ENCODE data around the gene BMP8A.

BMP8A gene

GRCh38 chr1:39573736-39574624, 82.5 kb downstream of the BMP8A start (continued):
- TF ChIP-seq ZNF645 (tag by site-specific recombination; IDR thresholded peaks at IDR 0.05) (no peak), ZNF629 (tag by site-specific recombination; IDR thresholded peaks at IDR 0.05) (peak; percentile 91), ZNF214 (tag by site-specific recombination; IDR thresholded peaks at IDR 0.05; ENCODE audit: borderline replicate concordance) (no peak), ZNF768 (tag by site-specific recombination; IDR thresholded peaks at IDR 0.05) (no peak), ZNF664 (tag by site-specific recombination; IDR thresholded peaks at IDR 0.05) (peak; percentile 69), ATF2 (tag by site-specific recombination; IDR thresholded peaks at IDR 0.05; ENCODE audit: low read depth) (peak; percentile 93), ZNF202 (tag by site-specific recombination; IDR thresholded peaks at IDR 0.05; ENCODE audit: borderline replicate concordance) (no peak), ZNF654 (tag by site-specific recombination; IDR thresholded peaks at IDR 0.05; ENCODE audit: low read depth) (no peak), ZNF302 (tag by site-specific recombination; IDR thresholded peaks at IDR 0.05; ENCODE audit: low read depth) (no peak), PBX3 (CRISPR knock-in tag; IDR thresholded peaks at IDR 0.05) (no peak), ZNF518A (tag by site-specific recombination; conservative IDR thresholded peaks at IDR 0.05; ENCODE audit: low read depth) (no peak), KLF10 (tag by site-specific recombination; IDR thresholded peaks at IDR 0.05) (no peak), ZNF561 (tag by site-specific recombination; IDR thresholded peaks at IDR 0.05; ENCODE audit: borderline replicate concordance) (no peak), ZNF843 (tag by site-specific recombination; IDR thresholded peaks at IDR 0.05) (no peak), SP2 (tag by site-specific recombination; IDR thresholded peaks at IDR 0.05) (no peak), ZNF48 (tag by site-specific recombination; IDR thresholded peaks at IDR 0.05) (no peak), CTCF (tag by site-specific recombination; IDR thresholded peaks at IDR 0.05) (no peak), ZNF341 (tag by site-specific recombination; IDR thresholded peaks at IDR 0.05; ENCODE audit: low read depth) (no peak), ZNF280D (tag by site-specific recombination; IDR thresholded peaks at IDR 0.05) (no peak), ZFP69B (tag by site-specific recombination; IDR thresholded peaks at IDR 0.05) (no peak)

Data from HEK293 (cell line).